Hippocampal formation (tissue), 2 donors: ENCODE results near the gene MAF.

Experiments used
- DNase-seq, 2 donors: peaks; one replicate each; lab custom pipeline; 2025; lab: John Stamatoyannopoulos, UW

Gene MAF

GRCh38 chr16:79600638-79601091 lies at the start of gene MAF:
Gene MAF (minus strand): TSS chr16:79600737. CDS start chr16:79599902, 835 bp downstream.
- peak; percentile 84 to 88 for DNase-seq

- no peak for DNase-seq
Measured at GRCh38 chr16:79648826-79649225, 48.3 kb upstream of the MAF start.

- DNase-seq: no peak
Measured at GRCh38 chr16:79647586-79647985, 47.0 kb upstream of the MAF start.

GRCh38 chr16:79645701-79646100 lies 45.2 kb upstream of the MAF start:
- DNase-seq: no peak

- DNase-seq: no peak
Measured at GRCh38 chr16:79644971-79645667, 44.6 kb upstream of the MAF start.

GRCh38 chr16:79642652-79643051 lies 42.1 kb upstream of the MAF start:
- no peak for DNase-seq

GRCh38 chr16:79640513-79641360 lies 40.2 kb upstream of the MAF start:
- no peak for DNase-seq

- no peak for DNase-seq
Measured at GRCh38 chr16:79639576-79640311, 39.2 kb upstream of the MAF start.

GRCh38 chr16:79638386-79638785 lies 37.8 kb upstream of the MAF start:
- DNase-seq: no peak

GRCh38 chr16:79635488-79635887 lies 35.0 kb upstream of the MAF start:
- no peak for DNase-seq

GRCh38 chr16:79634298-79634697 lies 33.8 kb upstream of the MAF start:
- no peak for DNase-seq

- DNase-seq: no peak
Measured at GRCh38 chr16:79632289-79632688, 31.8 kb upstream of the MAF start.

- DNase-seq: no peak
Measured at GRCh38 chr16:79628988-79629387, 28.5 kb upstream of the MAF start.

GRCh38 chr16:79628501-79628975 lies 28.0 kb upstream of the MAF start:
- DNase-seq: no peak

GRCh38 chr16:79627092-79627491 lies 26.6 kb upstream of the MAF start:
- no peak for DNase-seq

GRCh38 chr16:79625738-79626137 lies 25.2 kb upstream of the MAF start:
- DNase-seq: no peak

GRCh38 chr16:79623824-79624223 lies 23.3 kb upstream of the MAF start:
- DNase-seq: no peak

- no peak for DNase-seq
Measured at GRCh38 chr16:79623062-79623461, 22.5 kb upstream of the MAF start.

- no peak for DNase-seq
Measured at GRCh38 chr16:79621027-79621426, 20.5 kb upstream of the MAF start.

- DNase-seq: no peak
Measured at GRCh38 chr16:79618692-79619050, 18.1 kb upstream of the MAF start.

GRCh38 chr16:79618041-79618691 lies 17.6 kb upstream of the MAF start:
- DNase-seq: no peak

- DNase-seq: no peak
Measured at GRCh38 chr16:79613009-79613408, 12.5 kb upstream of the MAF start.
